Stomach (tissue), 4 donors: ENCODE measurements around the gene IGF1R.

ENCODE experiments used
- EP300 ChIP-seq: sonication (generic); formaldehyde crosslinking; IDR thresholded peaks from one replicate; pipeline ENCODE4 v1.6.1; 2017; ENCODE audit warnings: antibody characterized with exemption
- POLR2AphosphoS5 ChIP-seq, 3 donors: sonication (generic); formaldehyde crosslinking; IDR thresholded peaks; one replicate each; pipeline ENCODE4 v1.6.1; 2016; ENCODE audit warnings: antibody characterized with exemption in 3 of 3
- TF ChIP-seq, protein P1 (sequence below), 7 experiments: fragments of 450-650 bp in 4 of 7; fragments of 200-600 bp in 3 of 7; sonication (generic) in 3 of 7; IDR thresholded peaks; one replicate each; pipeline ENCODE4 v1.5.1; 2016 to 2019; ENCODE audit warnings: antibody characterized with exemption in 7 of 7, control low read depth in 2 of 7, mild to moderate bottlenecking in 1 of 7

DNA sequence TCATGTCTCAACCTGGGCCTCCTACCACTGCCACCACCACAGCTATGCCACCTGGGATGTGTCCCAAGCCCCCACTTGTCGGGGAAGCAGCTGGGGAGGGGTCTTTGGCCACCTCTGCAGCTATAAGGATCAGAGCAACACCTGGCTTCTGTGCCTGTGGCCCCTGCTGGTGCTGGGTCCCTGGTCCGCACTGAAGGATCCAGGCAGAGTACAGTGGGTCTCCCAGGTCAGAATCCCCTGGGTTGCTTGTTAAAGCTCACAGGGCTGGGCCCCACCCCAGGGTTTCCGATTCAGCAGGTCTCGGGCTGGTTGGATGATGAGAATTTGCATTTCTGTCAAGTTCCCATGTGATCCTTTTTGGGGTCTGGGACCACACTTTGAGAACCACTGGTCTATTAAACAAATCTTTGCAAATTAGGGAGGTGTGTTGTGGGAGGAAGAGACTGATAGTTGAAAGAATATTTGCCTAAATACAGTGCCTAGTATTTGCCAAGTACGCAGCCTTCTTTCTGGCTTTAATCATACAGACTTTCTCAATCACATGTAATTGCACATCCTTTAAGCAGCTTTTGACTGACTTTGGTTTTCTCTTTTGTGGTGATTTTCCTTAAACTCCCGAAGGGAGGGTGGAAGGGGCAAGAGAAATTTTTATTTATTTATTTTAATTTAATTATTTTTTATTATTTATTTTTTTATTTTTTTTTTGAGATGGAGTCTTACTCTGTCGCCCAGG is 127.3 kb downstream of the IGF1R start:
- TF ChIP-seq POLR2AphosphoS5 (IDR thresholded peaks at IDR 0.05) (no peak), EP300 (no peak)
- TF ChIP-seq, protein P1, sequence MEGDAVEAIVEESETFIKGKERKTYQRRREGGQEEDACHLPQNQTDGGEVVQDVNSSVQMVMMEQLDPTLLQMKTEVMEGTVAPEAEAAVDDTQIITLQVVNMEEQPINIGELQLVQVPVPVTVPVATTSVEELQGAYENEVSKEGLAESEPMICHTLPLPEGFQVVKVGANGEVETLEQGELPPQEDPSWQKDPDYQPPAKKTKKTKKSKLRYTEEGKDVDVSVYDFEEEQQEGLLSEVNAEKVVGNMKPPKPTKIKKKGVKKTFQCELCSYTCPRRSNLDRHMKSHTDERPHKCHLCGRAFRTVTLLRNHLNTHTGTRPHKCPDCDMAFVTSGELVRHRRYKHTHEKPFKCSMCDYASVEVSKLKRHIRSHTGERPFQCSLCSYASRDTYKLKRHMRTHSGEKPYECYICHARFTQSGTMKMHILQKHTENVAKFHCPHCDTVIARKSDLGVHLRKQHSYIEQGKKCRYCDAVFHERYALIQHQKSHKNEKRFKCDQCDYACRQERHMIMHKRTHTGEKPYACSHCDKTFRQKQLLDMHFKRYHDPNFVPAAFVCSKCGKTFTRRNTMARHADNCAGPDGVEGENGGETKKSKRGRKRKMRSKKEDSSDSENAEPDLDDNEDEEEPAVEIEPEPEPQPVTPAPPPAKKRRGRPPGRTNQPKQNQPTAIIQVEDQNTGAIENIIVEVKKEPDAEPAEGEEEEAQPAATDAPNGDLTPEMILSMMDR (IDR thresholded peaks at IDR 0.05), result no peak
